K562 (cell line): Measurements from ENCODE around the gene TRIM2. TPM values are rescaled to one million over a fixed set of nuclear protein-coding genes. Genes with fewer than 3 reads are reported as not detected.

Source experiments
- HCFC1 ChIP-seq: IDR thresholded peaks from 2 replicates; pipeline ENCODE4 v1.6.1; 2012; ENCODE audit warnings: low read depth, low read length, improper control_type of control experiment
- HNRNPH1 ChIP-seq: fragments of 200-400 bp; formaldehyde crosslinking; optimal IDR thresholded peaks from 2 replicates; pipeline ENCODE3; 2017; ENCODE audit warnings: low read depth, mild to moderate bottlenecking, low read length, moderate library complexity
- KDM5B ChIP-seq: fragments of 200-600 bp; sonication (generic); IDR thresholded peaks from 2 replicates; pipeline ENCODE4 v1.6.1; 2012; ENCODE audit warnings: low read depth, mild to moderate bottlenecking, moderate library complexity, low read length, control low read depth, inconsistent platforms; ENCODE audit not compliant: insufficient replicate concordance
- MBD2 ChIP-seq: sonication (generic); IDR thresholded peaks from 2 replicates; pipeline ENCODE4 v1.6.1; 2016; ENCODE audit warnings: low read depth, borderline replicate concordance
- MECOM ChIP-seq: fragments of 250-450 bp; sonication (Bioruptor Pico); IDR thresholded peaks from 2 replicates; pipeline ENCODE4 v1.8.0; 2022; ENCODE audit warnings: inconsistent platforms
- NUFIP1 ChIP-seq: fragments of 450-650 bp; IDR thresholded peaks from 2 replicates; pipeline ENCODE4 v1.6.1; 2018; ENCODE audit not compliant: partially characterized antibody
- PHB ChIP-seq: fragments of 250-450 bp; sonication (Bioruptor Pico); IDR thresholded peaks from 2 replicates; pipeline ENCODE4 v1.5.0; 2021
- POLR3G ChIP-seq: IDR thresholded peaks from 2 replicates; pipeline ENCODE4 v1.6.1; 2011; ENCODE audit not compliant: insufficient read length, insufficient replicate concordance; ENCODE audit errors: extremely low read depth
- RBBP5 ChIP-seq: fragments of 200-600 bp; sonication (generic); IDR thresholded peaks from 2 replicates; pipeline ENCODE4 v1.6.1; 2012; ENCODE audit warnings: borderline replicate concordance, mild to moderate bottlenecking, low read length, control low read depth, inconsistent platforms; ENCODE audit not compliant: insufficient read depth, poor library complexity, severe bottlenecking
- ZBTB2 ChIP-seq: fragments of 450-650 bp; IDR thresholded peaks from 2 replicates; pipeline ENCODE4 v1.6.1; 2016; ENCODE audit warnings: antibody characterized with exemption
- ZFP1 ChIP-seq: fragments of 450-650 bp; formaldehyde crosslinking; IDR thresholded peaks from 2 replicates; pipeline ENCODE4 v1.4.0; 2020; ENCODE audit warnings: mild to moderate bottlenecking, mixed read lengths
- ZKSCAN1 ChIP-seq: fragments of 150-350 bp; IDR thresholded peaks from 2 replicates; pipeline ENCODE4 v1.6.1; 2016; ENCODE audit warnings: low read depth, low read length
- ZNF79 ChIP-seq: fragments of 250-450 bp; sonication (Bioruptor Pico); IDR thresholded peaks from 2 replicates; pipeline ENCODE4 v1.4.0; 2020; ENCODE audit warnings: low read depth, mild to moderate bottlenecking, moderate library complexity
- polyA plus RNA-seq, 8 experiments: library from polyadenylated mRNA; depleted of rRNA in 4 of 8; stranded (reverse) in 5 of 8; unstranded in 3 of 8; fragments of >200 nt; fragmentation: Nextera tagmentation in 2 of 8; fragmentation: Illumina TruSeq in 1 of 8; extraction: Ambion mirVana in 2 of 8; extraction: Trizol in 1 of 8; gene quantifications; 2 replicates each; pipeline versions ENCODE4 v1.2.1 to v1.2.3, GENCODE V29; 2011 to 2014; ENCODE audit warnings: inconsistent platforms in 1 of 8, missing spikeins in 1 of 8
- total RNA-seq, 7 experiments: library from RNA; depleted of rRNA in 6 of 7; stranded (reverse); fragments of >200 nt in 6 of 7; fragmentation: Illumina TruSeq in 2 of 7; extraction: Trizol in 2 of 7; gene quantifications; 2 replicates each; pipeline versions ENCODE4 v1.2.1 to v1.2.3, GENCODE V29; 2011 to 2021; ENCODE audit warnings: low replicate concordance in 1 of 7
- TF ChIP-seq, protein P1 (sequence below): fragments of 200-600 bp; sonication (generic); IDR thresholded peaks from one replicate; pipeline ENCODE4 v1.6.1; 2012; ENCODE audit warnings: mild to moderate bottlenecking, low read depth, low read length, inconsistent platforms

The TRIM2 gene
- total and polyA plus RNA-seq, 9 of the 15 experiments (the other 6 are each of a cell fraction or from before 2014, with no cell fraction given) = 0.01 to 0.41 (median 0.13) TPM; not detected in 1

DNA sequence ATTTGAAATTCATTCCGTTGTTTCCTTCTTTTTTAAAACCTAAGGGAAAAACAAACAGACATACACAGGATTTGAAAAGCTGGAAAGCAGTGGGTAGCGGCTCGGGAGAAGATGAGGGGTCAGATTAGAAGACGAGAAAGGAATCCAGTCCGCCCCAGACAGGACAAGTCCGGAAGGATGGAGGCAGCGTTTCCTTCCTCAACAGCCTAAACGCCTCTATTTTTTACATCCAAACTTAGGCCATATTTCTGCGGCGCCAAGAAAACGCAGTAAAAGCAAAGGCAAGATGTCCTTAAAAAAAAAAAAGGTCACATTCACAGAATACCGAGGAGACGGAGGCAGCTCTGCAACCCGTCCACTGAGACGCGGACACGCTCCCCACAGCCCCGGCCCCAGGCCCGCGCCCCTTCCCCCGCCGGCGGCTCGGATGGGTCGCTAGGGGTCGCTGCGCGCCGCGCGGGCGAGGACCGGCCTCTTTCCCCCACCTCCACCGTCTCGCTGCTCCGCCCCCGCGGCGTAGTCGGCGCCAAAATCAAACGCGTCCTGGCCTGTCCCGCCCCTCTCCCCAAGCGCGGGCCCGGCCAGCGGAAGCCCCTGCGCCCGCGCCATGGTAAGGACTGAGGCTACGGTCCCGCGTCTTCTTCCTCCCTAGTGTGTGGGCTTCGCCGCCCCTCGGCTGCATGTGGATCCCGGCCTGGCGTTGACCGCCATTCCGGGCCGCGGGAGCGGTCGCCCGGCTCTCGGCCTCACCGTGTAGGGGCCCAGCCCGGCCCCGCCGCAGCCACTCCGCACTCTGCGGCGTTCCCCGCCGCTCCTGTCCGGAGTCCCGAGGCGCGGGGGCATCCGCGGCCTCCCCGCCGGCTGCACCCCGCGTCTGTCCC lies 140.1 kb downstream of the TRIM2 start, which contains the start of gene MND1 (continued):
- TF ChIP-seq, protein P1, sequence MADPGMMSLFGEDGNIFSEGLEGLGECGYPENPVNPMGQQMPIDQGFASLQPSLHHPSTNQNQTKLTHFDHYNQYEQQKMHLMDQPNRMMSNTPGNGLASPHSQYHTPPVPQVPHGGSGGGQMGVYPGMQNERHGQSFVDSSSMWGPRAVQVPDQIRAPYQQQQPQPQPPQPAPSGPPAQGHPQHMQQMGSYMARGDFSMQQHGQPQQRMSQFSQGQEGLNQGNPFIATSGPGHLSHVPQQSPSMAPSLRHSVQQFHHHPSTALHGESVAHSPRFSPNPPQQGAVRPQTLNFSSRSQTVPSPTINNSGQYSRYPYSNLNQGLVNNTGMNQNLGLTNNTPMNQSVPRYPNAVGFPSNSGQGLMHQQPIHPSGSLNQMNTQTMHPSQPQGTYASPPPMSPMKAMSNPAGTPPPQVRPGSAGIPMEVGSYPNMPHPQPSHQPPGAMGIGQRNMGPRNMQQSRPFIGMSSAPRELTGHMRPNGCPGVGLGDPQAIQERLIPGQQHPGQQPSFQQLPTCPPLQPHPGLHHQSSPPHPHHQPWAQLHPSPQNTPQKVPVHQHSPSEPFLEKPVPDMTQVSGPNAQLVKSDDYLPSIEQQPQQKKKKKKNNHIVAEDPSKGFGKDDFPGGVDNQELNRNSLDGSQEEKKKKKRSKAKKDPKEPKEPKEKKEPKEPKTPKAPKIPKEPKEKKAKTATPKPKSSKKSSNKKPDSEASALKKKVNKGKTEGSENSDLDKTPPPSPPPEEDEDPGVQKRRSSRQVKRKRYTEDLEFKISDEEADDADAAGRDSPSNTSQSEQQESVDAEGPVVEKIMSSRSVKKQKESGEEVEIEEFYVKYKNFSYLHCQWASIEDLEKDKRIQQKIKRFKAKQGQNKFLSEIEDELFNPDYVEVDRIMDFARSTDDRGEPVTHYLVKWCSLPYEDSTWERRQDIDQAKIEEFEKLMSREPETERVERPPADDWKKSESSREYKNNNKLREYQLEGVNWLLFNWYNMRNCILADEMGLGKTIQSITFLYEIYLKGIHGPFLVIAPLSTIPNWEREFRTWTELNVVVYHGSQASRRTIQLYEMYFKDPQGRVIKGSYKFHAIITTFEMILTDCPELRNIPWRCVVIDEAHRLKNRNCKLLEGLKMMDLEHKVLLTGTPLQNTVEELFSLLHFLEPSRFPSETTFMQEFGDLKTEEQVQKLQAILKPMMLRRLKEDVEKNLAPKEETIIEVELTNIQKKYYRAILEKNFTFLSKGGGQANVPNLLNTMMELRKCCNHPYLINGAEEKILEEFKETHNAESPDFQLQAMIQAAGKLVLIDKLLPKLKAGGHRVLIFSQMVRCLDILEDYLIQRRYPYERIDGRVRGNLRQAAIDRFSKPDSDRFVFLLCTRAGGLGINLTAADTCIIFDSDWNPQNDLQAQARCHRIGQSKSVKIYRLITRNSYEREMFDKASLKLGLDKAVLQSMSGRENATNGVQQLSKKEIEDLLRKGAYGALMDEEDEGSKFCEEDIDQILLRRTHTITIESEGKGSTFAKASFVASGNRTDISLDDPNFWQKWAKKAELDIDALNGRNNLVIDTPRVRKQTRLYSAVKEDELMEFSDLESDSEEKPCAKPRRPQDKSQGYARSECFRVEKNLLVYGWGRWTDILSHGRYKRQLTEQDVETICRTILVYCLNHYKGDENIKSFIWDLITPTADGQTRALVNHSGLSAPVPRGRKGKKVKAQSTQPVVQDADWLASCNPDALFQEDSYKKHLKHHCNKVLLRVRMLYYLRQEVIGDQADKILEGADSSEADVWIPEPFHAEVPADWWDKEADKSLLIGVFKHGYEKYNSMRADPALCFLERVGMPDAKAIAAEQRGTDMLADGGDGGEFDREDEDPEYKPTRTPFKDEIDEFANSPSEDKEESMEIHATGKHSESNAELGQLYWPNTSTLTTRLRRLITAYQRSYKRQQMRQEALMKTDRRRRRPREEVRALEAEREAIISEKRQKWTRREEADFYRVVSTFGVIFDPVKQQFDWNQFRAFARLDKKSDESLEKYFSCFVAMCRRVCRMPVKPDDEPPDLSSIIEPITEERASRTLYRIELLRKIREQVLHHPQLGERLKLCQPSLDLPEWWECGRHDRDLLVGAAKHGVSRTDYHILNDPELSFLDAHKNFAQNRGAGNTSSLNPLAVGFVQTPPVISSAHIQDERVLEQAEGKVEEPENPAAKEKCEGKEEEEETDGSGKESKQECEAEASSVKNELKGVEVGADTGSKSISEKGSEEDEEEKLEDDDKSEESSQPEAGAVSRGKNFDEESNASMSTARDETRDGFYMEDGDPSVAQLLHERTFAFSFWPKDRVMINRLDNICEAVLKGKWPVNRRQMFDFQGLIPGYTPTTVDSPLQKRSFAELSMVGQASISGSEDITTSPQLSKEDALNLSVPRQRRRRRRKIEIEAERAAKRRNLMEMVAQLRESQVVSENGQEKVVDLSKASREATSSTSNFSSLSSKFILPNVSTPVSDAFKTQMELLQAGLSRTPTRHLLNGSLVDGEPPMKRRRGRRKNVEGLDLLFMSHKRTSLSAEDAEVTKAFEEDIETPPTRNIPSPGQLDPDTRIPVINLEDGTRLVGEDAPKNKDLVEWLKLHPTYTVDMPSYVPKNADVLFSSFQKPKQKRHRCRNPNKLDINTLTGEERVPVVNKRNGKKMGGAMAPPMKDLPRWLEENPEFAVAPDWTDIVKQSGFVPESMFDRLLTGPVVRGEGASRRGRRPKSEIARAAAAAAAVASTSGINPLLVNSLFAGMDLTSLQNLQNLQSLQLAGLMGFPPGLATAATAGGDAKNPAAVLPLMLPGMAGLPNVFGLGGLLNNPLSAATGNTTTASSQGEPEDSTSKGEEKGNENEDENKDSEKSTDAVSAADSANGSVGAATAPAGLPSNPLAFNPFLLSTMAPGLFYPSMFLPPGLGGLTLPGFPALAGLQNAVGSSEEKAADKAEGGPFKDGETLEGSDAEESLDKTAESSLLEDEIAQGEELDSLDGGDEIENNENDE = no peak
- TF ChIP-seq RBBP5 (peak; percentile 94), HCFC1 (peak; percentile 25; the same call in 1 of the 2 replicates), PHB (CRISPR knock-in tag) (no peak), ZNF79 (CRISPR knock-in tag) (no peak), MECOM (CRISPR knock-in tag) (no peak), HNRNPH1 (no peak), NUFIP1 (no peak), MBD2 (peak; percentile 19; the same call in 1 of the 2 replicates), KDM5B (peak; percentile 70), ZBTB2 (no peak), POLR3G (no peak), ZFP1 (no peak), ZKSCAN1 (no peak)
